CD4-positive, alpha-beta T cell treated with Interferon alpha-2 for 1 hour (primary cell): ENCODE results near the gene PIK3R3.

Experiments
- DNase-seq, 2 donors: peaks; one replicate each; pipeline ENCODE4 v3.0.0-alpha.2; 2020 to 2022

The PIK3R3 gene

GRCh38 chr1:46020010-46020409, 112.4 kb downstream of the PIK3R3 start:
- no peak for DNase-seq

GRCh38 chr1:46019348-46019747, 113.1 kb downstream of the PIK3R3 start:
- DNase-seq, result no peak

GRCh38 chr1:46017876-46018503, 114.4 kb downstream of the PIK3R3 start:
- no peak for DNase-seq

- DNase-seq, result no peak
Observed at GRCh38 chr1:46013581-46013980, 118.8 kb downstream of the PIK3R3 start.

GRCh38 chr1:46012236-46012635, 120.2 kb downstream of the PIK3R3 start:
- no peak for DNase-seq

- DNase-seq, result no peak
Observed at GRCh38 chr1:46011121-46011695, 121.2 kb downstream of the PIK3R3 start.

GRCh38 chr1:46010611-46011010, 121.8 kb downstream of the PIK3R3 start:
- DNase-seq, result no peak

- no peak for DNase-seq
Observed at GRCh38 chr1:46008585-46008984, 123.8 kb downstream of the PIK3R3 start.

GRCh38 chr1:46005594-46005993, 126.8 kb downstream of the PIK3R3 start:
- DNase-seq, result no peak

GRCh38 chr1:46004492-46004891, 127.9 kb downstream of the PIK3R3 start:
- DNase-seq, result no peak

- DNase-seq, result no peak
Observed at GRCh38 chr1:46003315-46003714, 129.1 kb downstream of the PIK3R3 start.

- DNase-seq, result no peak
Observed at GRCh38 chr1:46002551-46003150, 129.8 kb downstream of the PIK3R3 start.

GRCh38 chr1:46001081-46001785, 131.2 kb downstream of the PIK3R3 start:
- DNase-seq, result no peak

GRCh38 chr1:45999507-45999906, 132.9 kb downstream of the PIK3R3 start:
- DNase-seq, result no peak

- no peak for DNase-seq
Observed at GRCh38 chr1:45998020-45998617, 134.3 kb downstream of the PIK3R3 start.

- DNase-seq, result no peak
Observed at GRCh38 chr1:45995298-45995697, 137.1 kb downstream of the PIK3R3 start.

GRCh38 chr1:45994423-45994822, 138.0 kb downstream of the PIK3R3 start:
- DNase-seq, result no peak
